Measurements from ENCODE around the gene LYZ.
A peak's percentile ranks its signal among the peaks of the same experiment; 100 is the strongest.
"Not testable (repeated sequence)": the region's sequence is repeated elsewhere in the genome, so short reads cannot be mapped to it uniquely, and the experiment has no call there.

LYZ gene

GRCh38 chr12:69348162-69348938, at the start of gene LYZ:
TSS of gene LYZ (plus strand) at chr12:69348381. CDS start at chr12:69348409, 28 bp downstream.
- no peak for DNase-seq (ENCODE audit: low spot score)

- DNase-seq (ENCODE audit: low spot score): no peak
These were observed 49.2 kb upstream of the LYZ start for GRCh38 chr12:69298947-69299346.

- no peak for DNase-seq (ENCODE audit: low spot score)
These were observed 43.9 kb upstream of the LYZ start for GRCh38 chr12:69304284-69304683.

GRCh38 chr12:69309461-69309860, 38.7 kb upstream of the LYZ start:
- DNase-seq (ENCODE audit: low spot score): no peak

- DNase-seq (ENCODE audit: low spot score): no peak
These were observed 35.0 kb upstream of the LYZ start for GRCh38 chr12:69313209-69313608.

GRCh38 chr12:69316784-69317183, 31.4 kb upstream of the LYZ start:
- not testable (repeated sequence) for DNase-seq (ENCODE audit: low spot score)

- not testable (repeated sequence) for DNase-seq (ENCODE audit: low spot score)
These were observed 30.9 kb upstream of the LYZ start for GRCh38 chr12:69317233-69317632.

GRCh38 chr12:69318225-69318624, 30.0 kb upstream of the LYZ start:
- no peak for DNase-seq (ENCODE audit: low spot score)

GRCh38 chr12:69321351-69321750, 26.8 kb upstream of the LYZ start:
- DNase-seq (ENCODE audit: low spot score): no peak

GRCh38 chr12:69324797-69325466, 23.2 kb upstream of the LYZ start:
- no peak for DNase-seq (ENCODE audit: low spot score)

GRCh38 chr12:69328426-69328825, 19.8 kb upstream of the LYZ start:
- DNase-seq (ENCODE audit: low spot score): no peak

GRCh38 chr12:69329669-69330428, 18.3 kb upstream of the LYZ start:
- DNase-seq (ENCODE audit: low spot score): no peak

- DNase-seq (ENCODE audit: low spot score): peak; percentile 45
These were observed 17.4 kb upstream of the LYZ start for GRCh38 chr12:69330475-69331473.

- no peak for DNase-seq (ENCODE audit: low spot score)
These were observed 16.7 kb upstream of the LYZ start for GRCh38 chr12:69331519-69331908.

GRCh38 chr12:69331909-69332684, 16.1 kb upstream of the LYZ start:
- DNase-seq (ENCODE audit: low spot score): no peak

- DNase-seq (ENCODE audit: low spot score): no peak
These were observed 15.3 kb upstream of the LYZ start for GRCh38 chr12:69332815-69333358.

GRCh38 chr12:69334158-69334557, 14.0 kb upstream of the LYZ start:
- no peak for DNase-seq (ENCODE audit: low spot score)

GRCh38 chr12:69337311-69338090, 10.7 kb upstream of the LYZ start:
- DNase-seq (ENCODE audit: low spot score): no peak

- DNase-seq (ENCODE audit: low spot score): peak; percentile 35
These were observed 9.9 kb upstream of the LYZ start for GRCh38 chr12:69338120-69338859.

Measured in germinal center (tissue), 1 donor.